WTC11 (cell line): ENCODE results near the gene LSM11. TPM values are rescaled to one million over a fixed set of nuclear protein-coding genes. Genes with fewer than 3 reads are reported as not detected.
"Not testable (repeated sequence)": the region's sequence is repeated elsewhere in the genome, so short reads cannot be mapped to it uniquely, and the experiment has no call there.

Experiments
- ATAC-seq: fragments of 200-7000 bp; cut with Tn5 transposase; 2 replicates; pipeline ENCODE4 v1.10.0; 2021; ENCODE audit warnings: mild to moderate bottlenecking, moderate library complexity
- CTCF ChIA-PET: fragments of 300-600 bp; sonication (Branson Sonifier 250); formaldehyde crosslinking; loops from one replicate; lab custom pipeline; 2021; ENCODE audit warnings: antibody characterized with exemption; lab: Charles Lee
- POLR2A ChIA-PET: fragments of 350-600 bp; sonication (Branson Sonifier 250); formaldehyde crosslinking; loops from one replicate; lab custom pipeline; 2021; ENCODE audit warnings: antibody characterized with exemption; lab: Charles Lee
- DNase-seq: peaks from one replicate; pipeline ENCODE4 v3.0.0; 2021; ENCODE audit warnings: low spot score
- H3K27ac Mint-ChIP-seq: 2 replicates; pipeline ENCODE4 v1.8.0; 2021; ENCODE audit warnings: mixed read lengths
- H3K27me3 Mint-ChIP-seq: 2 replicates; pipeline ENCODE4 v1.8.0; 2021; ENCODE audit warnings: low read depth, mild to moderate bottlenecking, moderate library complexity, mixed read lengths
- H3K36me3 Mint-ChIP-seq: 2 replicates; pipeline ENCODE4 v1.8.0; 2021; ENCODE audit warnings: mixed read lengths
- H3K4me1 Mint-ChIP-seq: 2 replicates; pipeline ENCODE4 v1.8.0; 2022; ENCODE audit warnings: mixed read lengths
- H3K4me3 Mint-ChIP-seq: 2 replicates; pipeline ENCODE4 v1.8.0; 2021; ENCODE audit warnings: mild to moderate bottlenecking, moderate library complexity, mixed read lengths
- H3K9me3 Mint-ChIP-seq: 2 replicates; pipeline ENCODE4 v1.8.0; 2021; ENCODE audit warnings: mixed read lengths
- GABPB1 ChIP-seq: sonication (generic); formaldehyde crosslinking; IDR thresholded peaks from 2 replicates; pipeline ENCODE4 v1.8.1; 2023; ENCODE audit warnings: mild to moderate bottlenecking, missing genetic modification reagents
- IRF2 ChIP-seq: sonication (generic); formaldehyde crosslinking; IDR thresholded peaks from 2 replicates; pipeline ENCODE4 v1.8.0; 2022; ENCODE audit warnings: low read depth, missing genetic modification reagents, borderline replicate concordance
- NFYB ChIP-seq: sonication (generic); formaldehyde crosslinking; conservative IDR thresholded peaks from 2 replicates; pipeline ENCODE4 v1.8.0; 2022; ENCODE audit warnings: low read depth, missing genetic modification reagents
- ZBTB21 ChIP-seq: sonication (generic); formaldehyde crosslinking; IDR thresholded peaks from 2 replicates; pipeline ENCODE4 v1.8.1; 2023; ENCODE audit warnings: mild to moderate bottlenecking, missing genetic modification reagents, borderline replicate concordance
- ZNF121 ChIP-seq: sonication (generic); formaldehyde crosslinking; IDR thresholded peaks from 2 replicates; pipeline ENCODE4 v1.8.0; 2023; ENCODE audit warnings: missing genetic modification reagents
- ZNF219 ChIP-seq: sonication (generic); formaldehyde crosslinking; IDR thresholded peaks from 2 replicates; pipeline ENCODE4 v1.8.0; 2023; ENCODE audit warnings: missing genetic modification reagents, mild to moderate bottlenecking, borderline replicate concordance
- ZNF317 ChIP-seq: sonication (generic); formaldehyde crosslinking; IDR thresholded peaks from 2 replicates; pipeline ENCODE4 v1.8.1; 2023; ENCODE audit warnings: low read depth, mild to moderate bottlenecking, moderate library complexity, missing genetic modification reagents, borderline replicate concordance
- total RNA-seq: library from RNA; stranded (reverse); gene quantifications from 3 replicates; pipeline ENCODE4 v1.2.3, GENCODE V29; 2021
- TF ChIP-seq, protein P1 (sequence below): sonication (generic); formaldehyde crosslinking; IDR thresholded peaks from 2 replicates; pipeline ENCODE4 v1.8.0; 2023; ENCODE audit warnings: missing genetic modification reagents, mild to moderate bottlenecking, borderline replicate concordance
- TF ChIP-seq, protein P2 (sequence below): sonication (generic); formaldehyde crosslinking; IDR thresholded peaks from 2 replicates; pipeline ENCODE4 v1.8.0; 2022; ENCODE audit warnings: mild to moderate bottlenecking, missing genetic modification reagents
- TF ChIP-seq, protein P3 (sequence below): sonication (generic); formaldehyde crosslinking; IDR thresholded peaks from 2 replicates; pipeline ENCODE4 v1.8.0; 2022; ENCODE audit warnings: missing genetic modification reagents
- TF ChIP-seq, protein P4 (sequence below): fragments of 250-450 bp; sonication (Bioruptor Pico); IDR thresholded peaks from 2 replicates; pipeline ENCODE4 v1.9.0; 2021; ENCODE audit warnings: mild to moderate bottlenecking
- TF ChIP-seq, protein P5 (sequence below): sonication (generic); formaldehyde crosslinking; IDR thresholded peaks from 2 replicates; pipeline ENCODE4 v1.8.1; 2022; ENCODE audit warnings: missing genetic modification reagents, borderline replicate concordance

Gene LSM11
- total RNA-seq, 1 experiment from 2014 or later: 5.2 TPM

DNA sequence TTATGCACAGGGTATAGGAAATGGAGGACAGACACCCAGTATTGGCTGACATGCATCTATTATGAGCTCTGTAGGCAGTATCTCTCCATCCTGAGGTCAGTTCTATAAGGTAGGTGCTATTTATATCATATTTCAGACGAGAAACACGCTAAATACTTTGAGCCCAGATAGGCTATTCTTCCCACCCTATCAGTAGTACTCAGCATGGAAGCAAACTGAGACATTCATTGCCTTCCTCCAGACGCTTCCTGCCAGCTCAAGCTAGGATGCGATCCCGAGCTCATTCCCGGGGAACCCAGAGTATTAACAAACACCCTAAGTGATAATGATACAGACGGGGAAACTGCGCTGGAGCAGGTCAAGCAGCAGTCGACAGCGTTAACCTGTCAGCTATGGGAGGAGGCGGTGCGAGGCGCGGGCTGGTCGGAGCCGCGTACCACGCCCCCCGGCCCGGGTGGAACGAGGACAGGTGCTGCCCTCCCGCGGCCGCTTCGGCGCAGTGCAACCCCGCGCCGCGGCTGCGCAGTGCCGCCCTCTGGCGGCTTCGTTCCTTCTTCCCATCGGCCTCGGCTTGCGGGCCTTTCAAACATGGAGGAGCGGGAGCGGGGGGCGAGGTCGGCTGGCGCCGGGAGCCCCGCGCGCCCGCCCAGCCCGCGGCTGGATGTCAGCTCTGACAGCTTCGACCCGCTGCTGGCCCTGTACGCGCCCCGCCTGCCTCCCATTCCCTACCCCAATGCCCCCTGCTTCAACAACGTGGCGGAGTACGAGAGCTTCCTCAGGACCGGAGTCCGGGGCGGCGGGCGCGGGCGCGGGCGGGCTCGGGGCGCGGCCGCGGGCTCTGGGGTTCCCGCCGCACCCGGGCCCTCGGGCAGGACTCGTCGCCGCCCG is at the start of gene LSM11 (continued):
- TF ChIP-seq, protein P1, sequence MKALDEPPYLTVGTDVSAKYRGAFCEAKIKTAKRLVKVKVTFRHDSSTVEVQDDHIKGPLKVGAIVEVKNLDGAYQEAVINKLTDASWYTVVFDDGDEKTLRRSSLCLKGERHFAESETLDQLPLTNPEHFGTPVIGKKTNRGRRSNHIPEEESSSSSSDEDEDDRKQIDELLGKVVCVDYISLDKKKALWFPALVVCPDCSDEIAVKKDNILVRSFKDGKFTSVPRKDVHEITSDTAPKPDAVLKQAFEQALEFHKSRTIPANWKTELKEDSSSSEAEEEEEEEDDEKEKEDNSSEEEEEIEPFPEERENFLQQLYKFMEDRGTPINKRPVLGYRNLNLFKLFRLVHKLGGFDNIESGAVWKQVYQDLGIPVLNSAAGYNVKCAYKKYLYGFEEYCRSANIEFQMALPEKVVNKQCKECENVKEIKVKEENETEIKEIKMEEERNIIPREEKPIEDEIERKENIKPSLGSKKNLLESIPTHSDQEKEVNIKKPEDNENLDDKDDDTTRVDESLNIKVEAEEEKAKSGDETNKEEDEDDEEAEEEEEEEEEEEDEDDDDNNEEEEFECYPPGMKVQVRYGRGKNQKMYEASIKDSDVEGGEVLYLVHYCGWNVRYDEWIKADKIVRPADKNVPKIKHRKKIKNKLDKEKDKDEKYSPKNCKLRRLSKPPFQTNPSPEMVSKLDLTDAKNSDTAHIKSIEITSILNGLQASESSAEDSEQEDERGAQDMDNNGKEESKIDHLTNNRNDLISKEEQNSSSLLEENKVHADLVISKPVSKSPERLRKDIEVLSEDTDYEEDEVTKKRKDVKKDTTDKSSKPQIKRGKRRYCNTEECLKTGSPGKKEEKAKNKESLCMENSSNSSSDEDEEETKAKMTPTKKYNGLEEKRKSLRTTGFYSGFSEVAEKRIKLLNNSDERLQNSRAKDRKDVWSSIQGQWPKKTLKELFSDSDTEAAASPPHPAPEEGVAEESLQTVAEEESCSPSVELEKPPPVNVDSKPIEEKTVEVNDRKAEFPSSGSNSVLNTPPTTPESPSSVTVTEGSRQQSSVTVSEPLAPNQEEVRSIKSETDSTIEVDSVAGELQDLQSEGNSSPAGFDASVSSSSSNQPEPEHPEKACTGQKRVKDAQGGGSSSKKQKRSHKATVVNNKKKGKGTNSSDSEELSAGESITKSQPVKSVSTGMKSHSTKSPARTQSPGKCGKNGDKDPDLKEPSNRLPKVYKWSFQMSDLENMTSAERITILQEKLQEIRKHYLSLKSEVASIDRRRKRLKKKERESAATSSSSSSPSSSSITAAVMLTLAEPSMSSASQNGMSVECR (CRISPR knock-in tag): peak; percentile 61; the same call in 1 of the 2 replicates
- peak; percentile 55 for TF ChIP-seq GABPB1 (CRISPR knock-in tag)
- TF ChIP-seq, protein P2, sequence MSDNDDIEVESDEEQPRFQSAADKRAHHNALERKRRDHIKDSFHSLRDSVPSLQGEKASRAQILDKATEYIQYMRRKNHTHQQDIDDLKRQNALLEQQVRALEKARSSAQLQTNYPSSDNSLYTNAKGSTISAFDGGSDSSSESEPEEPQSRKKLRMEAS (CRISPR knock-in tag): peak; percentile 56; the same call in 1 of the 2 replicates
- TF ChIP-seq ZBTB21: peak; percentile 80; the same call in 1 of the 2 replicates
- TF ChIP-seq ZNF317: no peak
- TF ChIP-seq, all 79 proteins: peak for 19

DNA sequence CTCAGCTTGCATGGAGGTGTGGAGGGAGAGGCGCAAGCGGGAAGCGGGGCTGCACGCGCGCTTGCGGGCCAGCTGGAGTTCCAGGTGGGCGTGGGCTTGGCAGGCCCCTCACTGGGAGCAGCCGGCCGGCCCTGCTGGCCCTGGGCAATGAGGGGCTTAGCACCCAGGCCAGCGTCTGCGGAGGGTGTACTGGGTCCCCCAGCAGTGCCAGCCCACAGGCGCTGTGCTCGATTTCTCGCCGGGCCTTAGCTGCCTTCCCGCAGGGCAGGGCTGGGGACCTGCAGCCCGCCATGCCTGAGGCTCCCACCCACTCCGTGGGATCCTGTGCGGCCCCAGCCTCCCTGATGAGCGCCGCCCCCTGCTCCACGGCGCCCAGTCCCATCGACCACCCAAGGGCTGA is 49.7 kb upstream of the LSM11 start:
- CTCF ChIA-PET: interaction anchor here (1.1 kb wide), 1 partner anchor 50 kb away, joined by 4 read pairs; the partner anchor contains the start of gene LSM11
- Mint-ChIP-seq H3K9me3 (peaks cover 45% of the 10 kb centered on the region), H3K36me3 (peaks cover 23% of the 10 kb centered on the region)
- H3K4me1 Mint-ChIP-seq, H3K27ac Mint-ChIP-seq, ATAC-seq, H3K27me3 Mint-ChIP-seq, DNase-seq, H3K4me3 Mint-ChIP-seq, POLR2A ChIA-PET: not testable (repeated sequence)

DNA sequence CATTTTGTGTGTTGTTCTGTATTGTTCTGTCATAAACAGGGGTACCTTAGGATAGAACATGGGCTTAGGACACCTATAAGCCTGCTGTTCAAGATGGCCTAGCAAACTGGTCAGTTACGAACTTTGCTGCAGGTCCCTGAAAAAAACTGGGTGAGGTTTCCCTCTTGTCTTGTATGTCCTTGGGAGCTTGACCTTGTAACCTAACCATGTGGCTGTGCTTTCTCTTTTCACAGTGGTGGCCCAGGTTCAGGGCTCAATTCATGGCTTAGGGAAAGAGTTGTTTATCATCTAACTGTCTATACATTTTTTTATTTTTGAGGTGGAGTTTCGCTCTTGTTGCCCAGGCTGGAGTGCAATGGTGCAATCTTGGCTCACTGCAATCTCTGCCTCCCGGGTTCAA is 47.4 kb upstream of the LSM11 start:
- H3K4me1 Mint-ChIP-seq, CTCF ChIA-PET, H3K27me3 Mint-ChIP-seq, H3K27ac Mint-ChIP-seq, H3K4me3 Mint-ChIP-seq, DNase-seq, ATAC-seq, POLR2A ChIA-PET: not testable (repeated sequence)
- H3K9me3 Mint-ChIP-seq: peaks cover 61% of the 10 kb centered on the region
- H3K36me3 Mint-ChIP-seq: peaks cover 36% of the 10 kb centered on the region

DNA sequence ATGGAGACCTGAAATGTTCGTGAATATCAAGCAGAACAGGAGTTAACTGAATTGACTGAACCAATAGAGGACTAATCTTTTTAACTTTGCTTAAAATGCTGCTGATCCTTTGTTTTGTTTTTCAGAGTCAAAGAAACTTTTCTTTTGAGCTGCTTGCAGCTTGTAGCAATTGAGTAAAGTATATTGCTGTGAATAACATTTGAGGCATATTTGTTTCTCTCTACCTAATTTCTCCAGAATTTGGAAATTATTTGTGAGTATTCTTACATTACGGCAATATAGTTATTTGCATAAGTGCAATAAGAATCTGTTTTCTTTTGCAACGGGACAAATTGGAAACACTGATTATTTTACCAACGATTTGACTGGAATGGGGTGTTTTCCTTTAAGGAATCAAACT is 44.8 kb upstream of the LSM11 start:
- H3K9me3 Mint-ChIP-seq: peaks cover 56% of the 10 kb centered on the region
- POLR2A ChIA-PET, H3K4me3 Mint-ChIP-seq, H3K27ac Mint-ChIP-seq, H3K4me1 Mint-ChIP-seq, ATAC-seq, CTCF ChIA-PET, H3K27me3 Mint-ChIP-seq, DNase-seq: not testable (repeated sequence)
- H3K36me3 Mint-ChIP-seq: peaks cover 36% of the 10 kb centered on the region

DNA sequence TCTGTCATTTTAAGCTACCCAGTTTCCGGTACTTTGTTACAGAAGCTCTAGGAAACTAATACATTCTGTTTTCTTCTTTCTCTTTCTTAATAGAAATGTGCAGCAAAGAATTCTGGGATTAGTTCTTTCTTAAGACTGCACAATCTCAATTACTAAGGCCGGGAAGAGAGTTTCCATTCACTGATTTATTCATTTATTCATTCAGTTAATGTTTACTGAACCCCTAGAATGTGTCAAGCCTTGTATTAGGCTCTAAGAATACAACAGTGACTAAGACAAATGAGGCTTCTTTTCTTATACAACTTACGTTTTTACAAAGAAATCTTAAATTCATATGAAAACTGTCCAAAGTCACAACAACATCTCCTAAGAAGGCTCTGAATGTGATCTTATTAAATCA is 39.8 kb upstream of the LSM11 start:
- no peak overlapping the region for H3K27ac Mint-ChIP-seq
- H3K4me1 Mint-ChIP-seq: no peaks in the 10 kb centered on the region
- ATAC-seq (no peak), DNase-seq (no peak)
- ChIA-PET CTCF (no interaction called here), POLR2A (no interaction called here)
- no peaks in the 10 kb centered on the region for H3K27me3 Mint-ChIP-seq
- no peak overlapping the region for H3K4me3 Mint-ChIP-seq
- peaks cover 17% of the 10 kb centered on the region for H3K36me3 Mint-ChIP-seq
- peaks cover 30% of the 10 kb centered on the region for H3K9me3 Mint-ChIP-seq
- TF ChIP-seq NFYB (CRISPR knock-in tag) (no peak), ZNF121 (CRISPR knock-in tag) (no peak), IRF2 (CRISPR knock-in tag) (no peak), ZBTB21 (no peak), ZNF219 (CRISPR knock-in tag) (no peak)
- TF ChIP-seq, protein P3, sequence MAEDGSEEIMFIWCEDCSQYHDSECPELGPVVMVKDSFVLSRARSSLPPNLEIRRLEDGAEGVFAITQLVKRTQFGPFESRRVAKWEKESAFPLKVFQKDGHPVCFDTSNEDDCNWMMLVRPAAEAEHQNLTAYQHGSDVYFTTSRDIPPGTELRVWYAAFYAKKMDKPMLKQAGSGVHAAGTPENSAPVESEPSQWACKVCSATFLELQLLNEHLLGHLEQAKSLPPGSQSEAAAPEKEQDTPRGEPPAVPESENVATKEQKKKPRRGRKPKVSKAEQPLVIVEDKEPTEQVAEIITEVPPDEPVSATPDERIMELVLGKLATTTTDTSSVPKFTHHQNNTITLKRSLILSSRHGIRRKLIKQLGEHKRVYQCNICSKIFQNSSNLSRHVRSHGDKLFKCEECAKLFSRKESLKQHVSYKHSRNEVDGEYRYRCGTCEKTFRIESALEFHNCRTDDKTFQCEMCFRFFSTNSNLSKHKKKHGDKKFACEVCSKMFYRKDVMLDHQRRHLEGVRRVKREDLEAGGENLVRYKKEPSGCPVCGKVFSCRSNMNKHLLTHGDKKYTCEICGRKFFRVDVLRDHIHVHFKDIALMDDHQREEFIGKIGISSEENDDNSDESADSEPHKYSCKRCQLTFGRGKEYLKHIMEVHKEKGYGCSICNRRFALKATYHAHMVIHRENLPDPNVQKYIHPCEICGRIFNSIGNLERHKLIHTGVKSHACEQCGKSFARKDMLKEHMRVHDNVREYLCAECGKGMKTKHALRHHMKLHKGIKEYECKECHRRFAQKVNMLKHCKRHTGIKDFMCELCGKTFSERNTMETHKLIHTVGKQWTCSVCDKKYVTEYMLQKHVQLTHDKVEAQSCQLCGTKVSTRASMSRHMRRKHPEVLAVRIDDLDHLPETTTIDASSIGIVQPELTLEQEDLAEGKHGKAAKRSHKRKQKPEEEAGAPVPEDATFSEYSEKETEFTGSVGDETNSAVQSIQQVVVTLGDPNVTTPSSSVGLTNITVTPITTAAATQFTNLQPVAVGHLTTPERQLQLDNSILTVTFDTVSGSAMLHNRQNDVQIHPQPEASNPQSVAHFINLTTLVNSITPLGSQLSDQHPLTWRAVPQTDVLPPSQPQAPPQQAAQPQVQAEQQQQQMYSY (CRISPR knock-in tag): no peak
- TF ChIP-seq, protein P4, sequence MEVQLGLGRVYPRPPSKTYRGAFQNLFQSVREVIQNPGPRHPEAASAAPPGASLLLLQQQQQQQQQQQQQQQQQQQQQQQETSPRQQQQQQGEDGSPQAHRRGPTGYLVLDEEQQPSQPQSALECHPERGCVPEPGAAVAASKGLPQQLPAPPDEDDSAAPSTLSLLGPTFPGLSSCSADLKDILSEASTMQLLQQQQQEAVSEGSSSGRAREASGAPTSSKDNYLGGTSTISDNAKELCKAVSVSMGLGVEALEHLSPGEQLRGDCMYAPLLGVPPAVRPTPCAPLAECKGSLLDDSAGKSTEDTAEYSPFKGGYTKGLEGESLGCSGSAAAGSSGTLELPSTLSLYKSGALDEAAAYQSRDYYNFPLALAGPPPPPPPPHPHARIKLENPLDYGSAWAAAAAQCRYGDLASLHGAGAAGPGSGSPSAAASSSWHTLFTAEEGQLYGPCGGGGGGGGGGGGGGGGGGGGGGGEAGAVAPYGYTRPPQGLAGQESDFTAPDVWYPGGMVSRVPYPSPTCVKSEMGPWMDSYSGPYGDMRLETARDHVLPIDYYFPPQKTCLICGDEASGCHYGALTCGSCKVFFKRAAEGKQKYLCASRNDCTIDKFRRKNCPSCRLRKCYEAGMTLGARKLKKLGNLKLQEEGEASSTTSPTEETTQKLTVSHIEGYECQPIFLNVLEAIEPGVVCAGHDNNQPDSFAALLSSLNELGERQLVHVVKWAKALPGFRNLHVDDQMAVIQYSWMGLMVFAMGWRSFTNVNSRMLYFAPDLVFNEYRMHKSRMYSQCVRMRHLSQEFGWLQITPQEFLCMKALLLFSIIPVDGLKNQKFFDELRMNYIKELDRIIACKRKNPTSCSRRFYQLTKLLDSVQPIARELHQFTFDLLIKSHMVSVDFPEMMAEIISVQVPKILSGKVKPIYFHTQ (CRISPR knock-in tag): no peak
- TF ChIP-seq, protein P5, sequence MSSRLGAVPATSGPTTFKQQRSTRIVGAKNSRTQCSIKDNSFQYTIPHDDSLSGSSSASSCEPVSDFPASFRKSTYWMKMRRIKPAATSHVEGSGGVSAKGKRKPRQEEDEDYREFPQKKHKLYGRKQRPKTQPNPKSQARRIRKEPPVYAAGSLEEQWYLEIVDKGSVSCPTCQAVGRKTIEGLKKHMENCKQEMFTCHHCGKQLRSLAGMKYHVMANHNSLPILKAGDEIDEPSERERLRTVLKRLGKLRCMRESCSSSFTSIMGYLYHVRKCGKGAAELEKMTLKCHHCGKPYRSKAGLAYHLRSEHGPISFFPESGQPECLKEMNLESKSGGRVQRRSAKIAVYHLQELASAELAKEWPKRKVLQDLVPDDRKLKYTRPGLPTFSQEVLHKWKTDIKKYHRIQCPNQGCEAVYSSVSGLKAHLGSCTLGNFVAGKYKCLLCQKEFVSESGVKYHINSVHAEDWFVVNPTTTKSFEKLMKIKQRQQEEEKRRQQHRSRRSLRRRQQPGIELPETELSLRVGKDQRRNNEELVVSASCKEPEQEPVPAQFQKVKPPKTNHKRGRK (CRISPR knock-in tag): no peak
